Activated naive CD8-positive, alpha-beta T cell treated with anti-CD3 and anti-CD28 coated beads for 36 hours (primary cell): Measurements from ENCODE around the gene COMMD9. TPM values are rescaled to one million over a fixed set of nuclear protein-coding genes. Genes with fewer than 3 reads are reported as not detected.

ENCODE experiments used
- DNase-seq: peaks from one replicate; pipeline ENCODE4 v3.0.0; 2021
- H3K27ac Mint-ChIP-seq: one replicate; pipeline ENCODE4 v1.8.0; 2022; ENCODE audit warnings: mild to moderate bottlenecking, moderate library complexity, mixed read lengths
- H3K27me3 Mint-ChIP-seq: one replicate; pipeline ENCODE4 v1.8.0; 2022; ENCODE audit warnings: mild to moderate bottlenecking, mixed read lengths
- H3K36me3 Mint-ChIP-seq: one replicate; pipeline ENCODE4 v1.8.0; 2021; ENCODE audit warnings: mild to moderate bottlenecking, mixed read lengths
- H3K4me1 Mint-ChIP-seq: one replicate; pipeline ENCODE4 v1.8.0; 2021; ENCODE audit warnings: mixed read lengths
- H3K4me3 Mint-ChIP-seq: one replicate; pipeline ENCODE4 v1.8.0; 2022; ENCODE audit warnings: mild to moderate bottlenecking, moderate library complexity, mixed read lengths
- H3K9me3 Mint-ChIP-seq: one replicate; pipeline ENCODE4 v1.8.0; 2022; ENCODE audit warnings: mixed read lengths
- total RNA-seq, 2 experiments: library from RNA; stranded (reverse); gene quantifications; one replicate each; pipeline ENCODE4 v1.2.3, GENCODE V29; 2021

The COMMD9 gene
- total RNA-seq, 2 experiments from 2014 or later, result 51.1 to 56.9 TPM

DNA sequence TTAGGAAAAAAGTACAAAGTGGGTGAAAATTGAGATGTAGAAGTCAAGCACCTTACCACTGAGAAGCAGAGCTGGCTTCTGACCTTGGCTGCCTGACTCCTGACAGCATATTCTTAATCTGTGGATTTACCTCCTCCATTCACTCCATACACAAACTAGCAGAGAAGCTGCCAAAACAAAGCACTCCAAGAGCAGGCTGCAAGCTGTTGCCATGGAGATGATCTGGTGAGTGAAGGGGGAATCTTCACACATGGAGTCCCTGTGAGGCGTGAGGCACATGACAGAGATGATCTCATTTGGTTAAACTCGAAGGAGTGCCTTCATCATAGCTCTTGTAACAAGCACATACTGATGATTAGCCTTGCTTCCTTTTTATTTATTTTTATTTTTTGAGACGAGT is 16.1 kb downstream of the COMMD9 start:
- Mint-ChIP-seq H3K9me3 (peaks cover 10% of the 10 kb centered on the region), H3K4me3 (no peak overlapping the region), H3K4me1 (no peaks in the 10 kb centered on the region), H3K36me3 (peaks cover 44% of the 10 kb centered on the region), H3K27ac (no peak overlapping the region), H3K27me3 (no peaks in the 10 kb centered on the region)
- no peak for DNase-seq

DNA sequence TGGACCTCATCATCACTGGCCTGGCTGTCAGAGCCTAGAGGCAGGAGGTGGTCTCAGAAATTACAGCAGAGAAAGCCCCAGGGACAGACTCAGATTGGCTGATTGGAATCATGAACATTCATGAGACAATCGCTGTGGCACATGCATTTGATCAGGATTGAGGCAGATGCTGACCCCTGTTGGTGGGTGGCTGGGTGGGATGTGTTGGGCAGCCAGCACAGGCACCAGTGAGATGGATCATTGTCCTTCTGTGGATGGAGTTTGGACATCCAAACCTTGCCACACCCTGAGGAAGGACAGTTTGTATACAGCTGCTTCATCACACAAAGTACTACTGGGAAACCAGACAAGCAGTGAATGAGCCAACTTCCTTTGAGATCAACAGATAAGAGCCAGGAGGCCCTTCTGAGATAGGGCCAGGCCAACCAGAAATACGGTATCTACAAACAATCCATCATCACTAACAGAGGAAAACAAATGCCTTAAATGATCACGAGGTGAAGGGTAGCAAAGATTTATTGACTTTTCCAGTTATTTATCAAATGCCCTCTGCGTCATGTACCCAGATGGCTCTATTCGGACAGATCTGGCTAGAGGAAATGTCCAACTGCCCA is 17.3 kb downstream of the COMMD9 start:
- peaks cover 10% of the 10 kb centered on the region for H3K9me3 Mint-ChIP-seq
- H3K36me3 Mint-ChIP-seq, result peaks cover 41% of the 10 kb centered on the region
- H3K27ac Mint-ChIP-seq, result no peak overlapping the region
- no peaks in the 10 kb centered on the region for H3K4me1 Mint-ChIP-seq
- DNase-seq, result no peak
- H3K27me3 Mint-ChIP-seq, result no peaks in the 10 kb centered on the region
- H3K4me3 Mint-ChIP-seq, result no peak overlapping the region

DNA sequence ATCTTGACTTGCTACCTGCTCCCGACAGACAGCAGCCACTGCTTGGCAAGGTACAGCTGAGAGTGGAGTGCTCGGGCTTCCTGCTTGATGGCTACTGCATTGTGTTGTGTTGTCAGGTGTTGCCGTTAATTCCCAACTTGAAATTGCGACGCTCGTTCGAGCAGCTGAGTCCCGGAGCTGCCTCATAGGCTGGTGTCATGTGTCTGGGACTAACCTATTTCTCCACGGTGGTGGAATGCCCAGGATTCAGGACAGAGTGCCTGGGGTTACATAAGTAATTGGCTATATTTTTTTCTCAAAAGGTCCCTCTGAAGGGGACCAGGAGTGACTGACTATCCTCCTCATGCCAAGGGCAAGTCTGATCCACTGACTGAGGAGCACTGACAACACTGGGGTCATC is 18.5 kb downstream of the COMMD9 start:
- Mint-ChIP-seq H3K4me3 (no peak overlapping the region), H3K4me1 (no peaks in the 10 kb centered on the region), H3K27ac (no peak overlapping the region), H3K9me3 (peaks cover 10% of the 10 kb centered on the region), H3K36me3 (peaks cover 40% of the 10 kb centered on the region), H3K27me3 (no peaks in the 10 kb centered on the region)
- no peak for DNase-seq

DNA sequence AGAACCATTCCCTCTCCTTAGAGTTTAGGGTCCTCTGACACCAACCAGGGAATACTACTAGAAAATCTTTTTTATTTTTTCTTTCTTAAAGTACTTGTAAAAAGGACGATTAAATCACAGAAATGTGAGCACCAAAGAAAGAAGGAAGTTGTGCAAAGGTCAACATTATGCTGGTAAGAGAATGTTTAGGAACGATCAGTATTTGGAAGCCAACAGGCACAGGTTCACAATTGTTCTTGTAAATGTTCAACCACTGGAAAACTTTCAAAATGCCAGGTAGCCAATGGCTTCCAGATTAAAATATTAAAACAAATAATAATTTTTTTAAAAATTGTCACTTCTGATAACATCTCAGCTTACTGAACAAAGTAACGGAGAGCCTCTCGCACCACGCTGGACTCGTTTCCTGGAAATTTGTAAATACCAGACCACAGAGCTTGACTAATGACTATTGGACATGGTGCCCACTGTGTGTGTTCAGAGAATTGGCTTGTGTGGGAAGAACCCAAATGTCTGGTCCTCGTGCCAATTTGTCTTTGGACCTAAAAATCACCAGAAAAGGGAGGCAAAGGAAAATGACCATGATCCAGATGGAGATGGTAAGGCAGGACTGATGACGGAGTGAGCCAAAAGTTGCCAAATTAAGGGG is 20.8 kb downstream of the COMMD9 start:
- H3K4me1 Mint-ChIP-seq, result no peaks in the 10 kb centered on the region
- H3K9me3 Mint-ChIP-seq, result peaks cover 6% of the 10 kb centered on the region
- H3K27ac Mint-ChIP-seq, result no peak overlapping the region
- no peaks in the 10 kb centered on the region for H3K27me3 Mint-ChIP-seq
- H3K36me3 Mint-ChIP-seq, result peaks cover 22% of the 10 kb centered on the region
- H3K4me3 Mint-ChIP-seq, result no peak overlapping the region
- no peak for DNase-seq

DNA sequence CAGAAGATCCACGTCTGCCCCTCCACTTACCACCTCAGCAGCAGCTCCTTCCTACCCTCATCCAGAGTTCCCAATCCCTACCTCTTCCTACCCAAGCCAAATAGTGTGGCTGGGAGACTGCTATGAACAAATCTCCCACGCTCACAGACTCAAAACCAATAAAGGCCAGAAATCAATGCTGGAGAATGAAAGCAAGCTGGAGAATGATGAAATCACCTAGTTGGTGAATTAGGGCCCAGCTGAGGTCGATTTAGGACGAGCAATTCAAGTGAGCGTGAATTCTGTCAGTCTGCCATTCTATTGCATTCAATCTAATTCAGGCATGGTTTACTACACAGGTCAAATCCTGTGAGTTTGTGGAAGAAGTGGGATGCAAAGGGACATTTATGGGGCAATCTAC is 22.5 kb downstream of the COMMD9 start:
- peaks cover 10% of the 10 kb centered on the region for H3K36me3 Mint-ChIP-seq
- H3K27ac Mint-ChIP-seq, result no peak overlapping the region
- no peak overlapping the region for H3K4me3 Mint-ChIP-seq
- no peaks in the 10 kb centered on the region for H3K27me3 Mint-ChIP-seq
- no peaks in the 10 kb centered on the region for H3K4me1 Mint-ChIP-seq
- H3K9me3 Mint-ChIP-seq, result no peaks in the 10 kb centered on the region
- DNase-seq, result no peak

DNA sequence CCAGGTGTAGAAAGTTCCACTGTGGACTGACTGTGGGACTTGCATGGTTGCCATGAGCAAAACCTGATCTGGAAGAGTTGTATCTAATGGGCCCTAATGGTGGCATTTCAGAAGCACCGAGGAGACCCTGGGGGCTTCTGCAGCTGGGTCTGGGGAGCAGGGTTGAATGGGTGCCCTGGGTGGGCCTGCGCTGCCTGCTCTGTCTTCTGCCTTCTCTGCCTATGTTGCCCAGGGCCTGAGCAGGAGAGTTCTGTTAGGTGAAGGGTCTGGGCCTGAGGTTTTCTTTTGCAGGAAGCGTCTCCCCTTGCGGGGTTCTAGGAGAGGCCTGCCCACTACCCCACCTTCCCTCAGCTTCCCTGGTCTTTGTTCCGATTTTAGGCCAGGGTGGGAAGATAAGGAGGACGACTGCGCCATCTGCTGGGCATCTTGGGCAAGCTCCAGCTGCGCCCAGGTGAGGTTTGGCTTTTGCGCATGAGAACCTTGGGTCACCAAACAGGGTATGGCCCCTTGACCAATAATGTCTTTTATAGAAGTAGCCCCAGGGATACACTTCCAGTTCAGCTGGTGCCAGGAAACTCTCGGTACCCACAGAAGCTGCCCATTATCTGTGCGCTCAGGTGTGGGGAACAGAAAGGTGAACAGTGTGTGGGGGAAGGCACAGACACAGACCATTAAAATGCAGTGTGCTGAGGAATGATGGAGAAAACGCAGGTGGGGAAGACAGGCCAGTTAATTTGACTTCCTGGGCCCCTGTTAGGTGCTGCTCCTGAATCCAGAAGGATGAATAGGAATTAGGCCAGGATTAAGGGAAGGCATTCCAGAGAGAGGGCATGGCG is 23.2 kb downstream of the COMMD9 start:
- peak; percentile 35 for DNase-seq
- Mint-ChIP-seq H3K27ac (no peak overlapping the region), H3K27me3 (no peaks in the 10 kb centered on the region), H3K4me1 (no peaks in the 10 kb centered on the region), H3K9me3 (no peaks in the 10 kb centered on the region), H3K36me3 (peaks cover 2% of the 10 kb centered on the region), H3K4me3 (no peak overlapping the region)

DNA sequence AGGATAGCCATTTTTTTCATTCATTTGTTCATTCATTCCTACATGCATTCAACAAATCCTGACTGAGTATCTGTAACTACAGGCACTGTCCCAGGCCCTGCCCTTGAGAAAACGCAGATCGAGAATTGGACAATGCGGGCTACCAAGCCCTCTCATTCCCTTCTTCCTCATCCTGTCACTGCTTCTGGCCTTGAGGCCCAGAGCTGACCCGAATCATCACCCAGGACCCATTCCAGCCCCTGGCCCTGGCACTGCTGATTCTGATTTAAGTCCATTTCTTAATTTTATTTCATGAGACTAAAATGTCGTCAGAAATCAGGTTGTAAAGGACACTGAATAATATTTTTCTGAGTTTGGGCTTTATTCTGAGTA is 24.3 kb downstream of the COMMD9 start:
- Mint-ChIP-seq H3K4me1 (no peaks in the 10 kb centered on the region), H3K27me3 (peaks cover 5% of the 10 kb centered on the region), H3K36me3 (no peaks in the 10 kb centered on the region), H3K27ac (no peak overlapping the region), H3K4me3 (no peak overlapping the region), H3K9me3 (no peaks in the 10 kb centered on the region)
- DNase-seq, result no peak

DNA sequence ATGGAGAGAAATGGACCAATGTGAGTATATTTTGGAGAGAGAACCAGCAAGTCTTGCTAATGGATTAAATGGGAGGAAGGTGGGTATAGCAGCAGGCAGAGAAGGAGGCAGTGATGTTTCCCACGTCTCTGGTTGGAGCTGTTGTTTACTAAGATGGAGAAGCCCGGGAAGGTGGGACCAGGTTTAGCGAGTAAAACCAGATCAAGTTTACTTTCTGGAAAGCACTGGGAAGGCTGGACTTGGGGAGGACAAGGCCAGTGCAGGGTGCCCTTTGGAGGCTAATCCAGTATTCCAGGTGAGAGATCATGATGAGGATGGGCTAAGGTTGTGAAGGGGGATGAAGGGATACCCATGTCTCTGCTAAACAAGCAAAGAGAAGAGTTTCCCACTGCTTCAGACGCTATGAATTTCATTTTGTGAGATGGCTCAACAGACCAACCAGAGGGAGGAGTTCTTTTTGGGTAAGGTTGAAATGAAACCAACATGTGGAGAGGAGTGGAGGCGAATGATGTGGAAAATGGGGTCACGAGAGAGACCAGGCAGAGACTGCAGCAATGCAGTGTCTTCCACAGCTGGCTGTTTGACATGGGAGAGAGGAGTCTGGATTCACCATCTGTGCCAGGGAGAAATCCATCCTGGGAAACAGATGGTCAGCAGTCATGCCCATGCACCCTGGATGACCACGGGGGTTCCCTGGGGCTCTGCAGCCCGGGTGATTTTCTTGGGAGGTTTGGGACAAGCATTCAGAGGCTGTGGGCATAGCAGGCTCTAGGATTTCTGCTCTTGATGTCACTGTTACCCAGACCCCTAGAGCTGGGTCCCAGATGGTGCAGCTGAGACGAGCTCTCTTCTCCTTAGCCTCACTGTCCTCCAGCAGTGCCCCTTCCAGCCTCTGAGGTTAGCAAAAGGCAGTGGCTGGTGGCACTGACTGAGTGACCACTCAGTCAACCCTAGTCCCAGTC is 24.9 kb downstream of the COMMD9 start:
- no peaks in the 10 kb centered on the region for H3K36me3 Mint-ChIP-seq
- peaks cover 7% of the 10 kb centered on the region for H3K27me3 Mint-ChIP-seq
- no peaks in the 10 kb centered on the region for H3K9me3 Mint-ChIP-seq
- H3K27ac Mint-ChIP-seq, result no peak overlapping the region
- H3K4me3 Mint-ChIP-seq, result no peak overlapping the region
- DNase-seq, result no peak
- H3K4me1 Mint-ChIP-seq, result no peaks in the 10 kb centered on the region

DNA sequence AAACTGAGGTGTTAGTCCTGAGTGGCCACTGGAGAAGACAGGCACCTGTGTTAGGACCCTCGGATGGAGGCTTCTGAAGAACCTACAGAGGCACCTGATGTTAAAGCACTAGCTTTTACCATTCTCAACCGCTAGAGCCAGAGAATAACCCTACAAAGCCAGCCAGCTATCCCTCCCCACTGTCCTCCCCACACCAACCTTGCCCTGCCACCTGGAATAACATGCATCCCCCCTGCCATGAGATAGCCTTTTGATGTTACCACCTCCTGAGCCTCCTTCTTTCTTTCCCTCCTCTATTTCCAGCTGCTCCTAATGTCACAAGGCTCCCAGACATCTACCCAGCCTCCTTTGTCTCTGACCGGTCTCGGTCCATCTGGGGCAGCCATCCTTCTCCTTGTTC is 28.1 kb downstream of the COMMD9 start:
- DNase-seq, result no peak
- no peak overlapping the region for H3K27ac Mint-ChIP-seq
- no peaks in the 10 kb centered on the region for H3K9me3 Mint-ChIP-seq
- H3K4me1 Mint-ChIP-seq, result no peaks in the 10 kb centered on the region
- no peaks in the 10 kb centered on the region for H3K36me3 Mint-ChIP-seq
- H3K27me3 Mint-ChIP-seq, result peaks cover 25% of the 10 kb centered on the region
- H3K4me3 Mint-ChIP-seq, result no peak overlapping the region

DNA sequence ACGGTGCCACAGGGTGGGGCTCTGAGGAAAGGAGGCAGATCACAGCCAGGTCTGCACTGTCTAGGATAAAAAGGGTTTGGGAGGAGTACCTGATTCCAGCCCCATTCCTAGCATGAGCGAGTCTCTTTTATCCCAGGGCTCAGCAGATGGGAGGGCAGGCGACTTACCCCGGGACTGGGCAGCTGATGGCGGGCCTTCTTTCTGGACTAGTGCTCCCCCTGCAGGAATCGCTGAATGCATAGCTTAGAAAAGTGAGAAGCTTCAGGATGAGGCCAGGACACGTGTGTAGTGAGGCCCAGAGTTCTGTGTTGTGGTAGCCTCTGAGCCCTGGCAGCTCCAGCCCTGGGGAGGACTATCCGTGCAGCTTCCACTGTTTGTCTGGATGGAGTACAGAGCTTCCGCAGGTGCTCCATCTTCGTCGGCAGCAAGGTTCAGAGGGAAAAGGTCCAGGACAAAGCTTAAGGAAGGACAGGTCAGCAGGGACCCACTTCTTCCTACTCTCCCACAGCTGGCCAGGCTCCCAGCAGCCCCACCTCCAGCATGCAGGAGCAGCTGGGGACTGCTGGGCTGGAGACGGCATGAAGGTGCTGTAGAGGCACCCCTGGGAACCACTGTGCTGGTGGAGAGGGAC is 30.4 kb downstream of the COMMD9 start:
- Mint-ChIP-seq H3K27ac (no peak overlapping the region), H3K27me3 (peaks cover 25% of the 10 kb centered on the region), H3K4me3 (no peak overlapping the region), H3K36me3 (no peaks in the 10 kb centered on the region), H3K9me3 (no peaks in the 10 kb centered on the region), H3K4me1 (no peaks in the 10 kb centered on the region)
- peak; percentile 21 for DNase-seq

DNA sequence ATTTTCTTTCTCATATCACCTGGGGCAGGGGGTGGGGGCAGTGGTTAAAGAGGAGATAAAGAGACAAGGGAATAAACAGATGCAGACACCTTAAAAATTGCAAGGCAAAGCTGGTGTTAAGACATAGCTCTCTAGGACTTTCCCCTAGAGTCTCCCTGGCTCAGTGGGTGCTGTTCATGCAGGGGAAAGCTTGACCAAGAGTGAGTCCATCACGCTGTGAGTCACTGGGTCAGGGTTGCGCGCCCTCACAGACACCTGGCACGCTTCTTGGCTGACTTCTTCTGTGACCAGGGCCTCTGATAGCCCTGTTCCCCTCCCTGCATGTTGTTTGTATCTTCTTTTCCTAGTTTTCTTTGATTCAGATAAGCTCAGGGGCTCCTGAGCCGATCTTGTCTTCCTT is 31.9 kb downstream of the COMMD9 start:
- Mint-ChIP-seq H3K9me3 (no peaks in the 10 kb centered on the region), H3K4me3 (no peak overlapping the region), H3K27me3 (peaks cover 25% of the 10 kb centered on the region), H3K36me3 (no peaks in the 10 kb centered on the region), H3K4me1 (no peaks in the 10 kb centered on the region), H3K27ac (no peak overlapping the region)
- DNase-seq, result no peak

DNA sequence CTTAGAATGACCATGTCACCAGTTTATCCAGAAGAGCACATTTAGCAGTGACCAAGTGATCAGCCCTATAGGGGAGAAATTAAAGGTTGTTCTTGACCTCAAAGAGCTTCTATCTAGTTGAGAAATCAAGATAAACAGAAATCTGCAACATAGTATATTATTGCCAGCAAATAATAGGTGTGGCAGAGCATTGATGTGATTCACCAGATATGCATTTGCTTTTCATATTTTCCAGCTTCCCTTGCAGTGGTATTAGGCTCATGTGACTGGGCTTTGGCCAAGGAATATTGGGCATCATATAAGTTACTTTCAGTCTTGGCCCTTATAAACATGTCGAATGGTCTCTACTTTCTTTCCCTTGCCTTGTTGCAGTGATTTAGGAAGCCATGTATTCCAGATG is 34.5 kb downstream of the COMMD9 start:
- Mint-ChIP-seq H3K27me3 (peaks cover 28% of the 10 kb centered on the region), H3K4me3 (no peak overlapping the region), H3K27ac (no peak overlapping the region), H3K36me3 (no peaks in the 10 kb centered on the region), H3K9me3 (no peaks in the 10 kb centered on the region), H3K4me1 (no peaks in the 10 kb centered on the region)
- no peak for DNase-seq

DNA sequence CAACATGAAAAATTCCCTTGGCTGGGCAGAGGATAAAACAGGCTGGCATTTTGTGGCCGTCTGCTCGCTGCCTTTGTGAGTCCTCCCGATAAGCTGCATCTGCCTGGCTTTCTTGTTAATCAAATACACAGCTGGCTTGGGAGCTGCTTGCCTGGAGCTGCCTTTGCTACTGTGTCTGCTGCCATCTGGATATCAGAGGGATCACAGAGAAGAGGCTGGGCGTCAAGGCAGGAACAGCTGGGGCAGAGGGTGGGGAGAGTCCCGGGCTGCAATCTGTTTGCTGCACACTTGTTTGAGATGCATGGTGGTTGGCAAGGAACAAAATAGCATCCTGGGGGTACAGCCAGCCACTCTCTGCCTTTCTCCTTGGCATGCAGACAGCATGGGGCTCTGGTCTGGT is 36.0 kb downstream of the COMMD9 start:
- Mint-ChIP-seq H3K4me3 (no peak overlapping the region), H3K36me3 (no peaks in the 10 kb centered on the region), H3K27me3 (peaks cover 33% of the 10 kb centered on the region), H3K27ac (no peak overlapping the region), H3K4me1 (peaks cover 6% of the 10 kb centered on the region), H3K9me3 (no peaks in the 10 kb centered on the region)
- DNase-seq, result no peak

DNA sequence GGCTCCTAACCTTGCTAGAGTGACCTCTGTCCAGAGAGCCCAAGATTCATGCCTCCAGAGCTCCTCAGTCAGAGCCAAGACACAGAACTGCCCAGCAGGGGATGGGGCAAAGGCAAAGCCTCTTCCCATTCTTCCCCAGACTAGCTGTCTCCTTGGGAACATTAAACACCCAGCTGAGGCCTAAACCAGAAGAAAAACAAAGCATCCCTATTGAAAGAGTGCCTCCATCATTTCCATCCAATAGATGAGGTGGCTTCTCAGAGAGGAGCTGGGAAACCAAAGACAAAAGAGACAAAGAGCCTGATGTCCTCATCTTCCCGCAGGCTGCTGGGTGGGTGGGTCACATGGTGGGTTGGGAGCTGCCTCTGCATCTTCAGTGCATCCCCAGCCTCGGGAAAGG is 37.4 kb downstream of the COMMD9 start:
- peaks cover 6% of the 10 kb centered on the region for H3K4me1 Mint-ChIP-seq
- no peak for DNase-seq
- H3K27ac Mint-ChIP-seq, result no peak overlapping the region
- no peaks in the 10 kb centered on the region for H3K36me3 Mint-ChIP-seq
- H3K27me3 Mint-ChIP-seq, result peaks cover 37% of the 10 kb centered on the region
- no peaks in the 10 kb centered on the region for H3K9me3 Mint-ChIP-seq
- H3K4me3 Mint-ChIP-seq, result no peak overlapping the region
